C4-2B (cell line): ENCODE measurements around the gene STRIP2.

ENCODE experiments used
- CTCF ChIP-seq: fragments of 450-650 bp; conservative IDR thresholded peaks from 2 replicates; pipeline ENCODE4 v1.5.1; 2017; ENCODE audit warnings: mild to moderate bottlenecking
- ZFX ChIP-seq: fragments of 450-650 bp; IDR thresholded peaks from 2 replicates; pipeline ENCODE4 v1.6.1; 2017

GRCh38 chr7:129513546-129513945 lies 79.3 kb downstream of the STRIP2 start:
- no peak for TF ChIP-seq CTCF
- no peak for TF ChIP-seq ZFX
